HT-29 (cell line): Measurements from ENCODE around the gene UACA. TPM values are rescaled to one million over a fixed set of nuclear protein-coding genes. Genes with fewer than 3 reads are reported as not detected.

Source experiments
- DNase-seq: peaks from one replicate; pipeline ENCODE4 v3.0.0-alpha.2; 2015; ENCODE audit warnings: low spot score
- total RNA-seq: library from RNA; depleted of rRNA; stranded (reverse); fragments of >200 nt; shearing (Covaris generic); gene quantifications from 2 replicates; pipeline ENCODE4 v1.2.3, GENCODE V29; 2014

UACA gene
- total RNA-seq, 1 experiment from 2014 or later = 20.5 TPM

DNA sequence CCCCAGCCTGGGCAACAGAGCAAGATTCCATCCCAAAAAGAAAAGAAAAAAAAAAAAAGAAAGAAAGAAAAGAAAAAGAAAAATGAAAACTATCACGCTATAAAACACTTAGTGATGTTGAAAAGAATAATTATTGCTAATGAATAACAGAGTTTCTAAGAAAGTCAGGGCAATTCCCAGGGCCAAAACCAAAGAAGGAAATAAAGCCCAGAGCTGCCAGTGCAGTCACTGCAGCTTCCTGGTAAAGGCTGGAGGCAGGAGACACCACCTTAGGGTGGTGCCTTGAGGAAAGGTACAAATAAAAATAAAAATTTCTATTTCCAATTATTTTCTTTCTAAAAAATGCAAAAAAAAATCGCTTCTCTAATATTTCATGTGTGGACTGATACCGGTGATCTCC, 19.7 kb upstream of the UACA start:
- DNase-seq = peak; percentile 42

DNA sequence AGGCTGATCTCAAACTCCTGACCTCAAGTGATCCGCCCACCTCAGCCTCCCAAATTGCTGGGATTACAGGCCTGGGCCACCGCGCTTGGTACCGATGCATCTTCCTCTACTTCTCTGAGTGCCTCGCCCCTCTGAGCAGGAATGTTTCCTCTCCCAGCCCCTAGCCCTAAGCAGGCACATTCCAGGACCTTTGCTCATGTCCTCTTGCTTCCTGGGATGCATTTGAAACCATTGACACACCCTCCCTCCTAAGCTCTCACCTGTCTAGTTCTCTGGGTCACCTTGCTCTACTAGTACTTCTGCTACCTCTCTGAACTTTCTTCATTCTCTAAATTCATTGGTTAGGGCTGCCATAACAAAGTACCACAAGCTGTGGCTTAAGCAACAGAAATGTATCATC, 17.9 kb upstream of the UACA start:
- DNase-seq = no peak

DNA sequence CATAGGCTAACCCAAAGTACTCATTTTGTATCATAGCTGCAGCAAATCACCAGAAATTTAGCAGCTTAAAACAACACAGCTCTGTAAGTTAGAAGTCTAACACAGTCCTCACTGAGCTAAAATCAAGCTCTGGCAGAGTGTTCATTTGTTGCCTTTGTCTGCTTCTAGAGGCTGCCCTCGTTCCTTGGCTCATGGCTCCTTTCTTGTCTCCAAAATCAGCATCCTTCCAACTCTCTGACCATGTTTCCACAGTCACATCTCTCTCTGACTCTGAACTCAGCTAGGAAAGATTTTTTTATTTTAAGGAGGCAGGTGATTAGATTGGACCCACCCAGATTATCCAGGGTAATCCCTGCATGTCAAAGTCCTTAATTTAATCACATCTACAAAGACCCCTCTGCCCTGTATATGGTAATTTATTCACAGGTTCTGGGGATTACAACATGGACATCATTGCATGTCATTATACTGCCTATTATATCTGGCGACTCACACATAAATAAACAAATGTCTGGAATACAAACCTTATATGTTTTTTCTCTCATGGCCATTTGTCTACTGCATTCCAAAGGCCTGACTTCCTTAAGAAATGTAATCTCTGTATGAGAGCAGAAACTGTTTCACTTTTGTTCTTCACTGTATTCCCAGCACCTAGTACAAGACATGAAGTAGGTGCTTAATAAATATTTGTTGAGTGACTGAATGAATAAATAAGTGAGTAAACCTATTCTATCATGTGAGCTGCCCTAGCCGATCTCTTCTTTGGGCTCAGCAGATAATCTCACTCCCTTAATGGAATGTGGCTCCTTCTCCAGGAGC, 15.1 kb upstream of the UACA start:
- no peak for DNase-seq

DNA sequence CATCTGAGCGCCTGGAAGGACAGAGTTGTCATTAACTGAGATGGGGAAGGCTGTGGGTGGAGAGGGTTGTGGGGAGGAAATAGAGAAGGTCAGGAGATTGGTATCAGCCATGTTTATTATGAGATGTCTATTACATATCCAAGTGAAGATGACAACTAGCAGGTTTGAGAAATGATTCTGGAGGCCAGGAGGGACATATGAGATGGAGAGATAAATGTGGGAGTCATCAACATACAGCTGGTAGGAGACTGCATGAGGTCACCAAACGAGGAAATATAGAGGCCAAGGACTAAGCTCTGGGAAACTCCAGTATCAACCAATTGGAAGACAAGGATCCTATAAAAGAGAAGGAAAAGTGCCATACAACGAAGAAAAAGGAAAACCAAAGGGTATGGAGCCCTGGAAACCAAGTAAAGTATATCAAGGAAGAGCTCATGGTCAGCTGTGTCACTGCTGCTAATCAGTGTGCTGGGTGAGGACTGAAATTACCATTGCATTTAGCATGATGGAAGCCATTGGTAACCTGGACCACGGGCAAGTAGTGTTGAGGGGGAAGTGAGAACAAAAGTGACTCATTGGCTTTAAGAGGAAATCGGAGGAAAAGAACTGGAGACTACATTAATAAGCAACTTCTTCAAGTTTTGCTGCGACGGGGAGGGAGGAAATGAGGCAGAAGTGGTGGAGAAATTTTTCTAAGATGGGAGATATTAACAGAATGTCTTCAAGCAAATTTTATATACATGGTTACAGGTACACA, 14.0 kb upstream of the UACA start:
- no peak for DNase-seq

DNA sequence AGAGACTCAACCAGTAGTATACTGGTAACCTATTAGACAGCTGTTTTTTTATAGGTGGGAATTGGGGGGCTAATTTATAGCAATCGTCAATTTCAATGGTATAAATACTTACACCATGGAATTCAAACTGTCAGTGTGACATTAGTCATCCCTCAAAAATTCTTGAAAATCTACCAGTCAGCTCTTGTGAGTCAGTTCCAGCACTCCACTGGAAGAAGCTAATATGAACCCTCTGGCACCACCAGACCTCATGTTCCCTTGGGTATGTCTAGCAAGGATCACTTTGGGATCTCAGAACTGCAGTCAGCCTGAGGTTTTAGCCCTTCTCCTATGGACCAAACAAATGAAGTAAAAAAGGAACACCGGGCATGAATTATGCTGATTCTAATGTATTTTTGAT, 11.8 kb upstream of the UACA start:
- DNase-seq = no peak

DNA sequence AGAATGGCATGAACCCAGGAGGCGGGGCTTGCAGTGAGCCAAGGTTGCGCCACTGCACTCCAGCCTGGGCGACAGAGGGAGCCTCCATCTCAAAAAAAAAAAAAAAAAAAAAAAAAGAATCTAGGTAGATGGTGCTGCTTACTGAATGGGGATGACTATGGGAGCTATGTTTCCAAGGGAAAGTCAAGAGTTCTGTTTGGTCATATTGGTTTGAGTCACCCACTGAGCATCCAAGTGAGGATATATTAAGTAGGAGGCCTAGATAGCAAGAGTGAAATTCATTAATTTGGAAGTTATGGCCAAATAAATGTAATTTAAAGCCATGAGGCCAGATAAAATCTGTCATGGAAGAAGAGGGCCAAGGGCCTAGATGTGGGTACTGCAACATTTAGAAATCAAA, 9.0 kb upstream of the UACA start:
- DNase-seq = no peak

DNA sequence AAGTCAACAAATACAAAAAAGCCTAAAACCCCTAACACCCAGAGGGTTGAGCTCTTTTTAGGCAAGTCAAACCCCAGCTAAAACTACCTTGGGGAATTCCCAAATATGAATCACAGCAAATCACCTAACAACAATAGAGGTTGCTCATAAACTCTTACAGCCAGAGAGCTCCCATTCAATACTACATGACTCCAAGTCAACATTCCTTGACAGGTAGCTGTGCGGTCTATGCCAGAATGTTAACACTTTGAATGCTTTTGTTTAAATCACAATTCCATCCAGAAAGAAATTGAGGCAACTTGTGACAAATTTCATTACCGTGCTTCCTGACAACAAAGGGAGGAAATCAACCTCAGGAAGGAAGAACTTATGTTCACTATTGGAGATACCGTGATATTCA, 7.5 kb upstream of the UACA start:
- no peak for DNase-seq

DNA sequence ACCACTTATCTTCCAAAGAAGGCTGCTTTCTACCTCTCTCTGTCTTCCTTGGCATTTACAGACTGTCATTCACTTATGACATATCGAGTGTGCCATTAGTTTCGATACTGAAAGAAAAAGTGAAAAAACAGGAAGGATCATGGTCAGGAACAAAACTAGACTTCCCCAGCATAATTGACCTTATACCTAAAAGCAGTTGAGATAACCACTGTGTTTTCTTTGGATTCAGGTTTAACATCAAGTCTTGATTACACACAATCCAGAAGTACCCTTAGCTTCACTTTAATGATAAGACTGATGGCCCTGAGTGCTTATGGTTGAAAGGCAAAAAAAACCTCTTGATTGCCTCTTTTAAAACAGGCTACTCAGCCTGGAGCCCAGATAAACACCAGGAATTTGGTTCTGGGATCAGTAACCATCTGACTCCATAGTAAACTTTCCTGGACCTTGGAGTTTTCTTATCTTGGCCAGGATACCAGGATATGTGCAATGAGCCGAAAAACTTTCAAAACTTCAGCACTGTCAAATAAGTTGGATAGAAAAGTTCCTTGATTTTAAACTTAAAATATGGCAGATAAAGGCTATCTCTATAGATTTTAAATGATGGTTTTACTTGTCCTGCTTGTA, 5.0 kb upstream of the UACA start:
- no peak for DNase-seq

DNA sequence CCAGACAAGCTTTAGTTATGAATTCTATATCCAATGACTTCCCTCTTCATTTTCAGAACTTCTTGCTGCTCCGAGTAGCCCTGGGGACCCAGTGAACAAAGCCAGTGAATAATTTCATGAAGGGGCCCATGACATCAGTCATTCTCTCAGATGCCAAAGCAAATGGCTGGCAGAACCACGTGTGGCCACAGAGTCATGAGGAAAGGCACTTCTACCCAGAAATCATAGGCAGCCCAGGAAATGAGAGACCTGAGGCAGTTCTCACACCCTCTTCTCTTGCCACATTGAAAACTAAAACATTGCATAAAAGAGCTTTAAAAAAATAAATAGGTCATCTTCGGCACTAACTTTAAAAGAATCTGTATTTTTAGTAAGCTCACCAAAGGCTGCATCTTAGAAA, 4.3 kb upstream of the UACA start:
- no peak for DNase-seq

DNA sequence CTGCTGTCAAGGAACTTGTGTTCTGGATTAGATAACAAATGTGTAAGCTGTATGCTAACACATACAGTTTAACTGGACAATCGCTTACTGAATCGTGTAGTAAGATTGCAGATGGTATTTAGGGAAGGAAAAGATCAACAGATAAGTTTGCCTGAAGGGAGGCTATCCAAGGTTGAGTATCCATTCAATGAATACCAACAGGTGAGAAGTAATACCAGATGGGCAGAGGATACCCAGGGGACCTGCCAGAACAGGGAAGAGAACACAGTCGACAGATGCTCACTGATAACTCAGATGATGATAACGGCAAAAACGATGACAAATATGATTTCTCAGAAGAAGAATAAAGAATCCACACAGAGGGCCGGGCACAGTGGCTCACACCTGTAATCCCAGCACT, 3.2 kb upstream of the UACA start:
- no peak for DNase-seq

DNA sequence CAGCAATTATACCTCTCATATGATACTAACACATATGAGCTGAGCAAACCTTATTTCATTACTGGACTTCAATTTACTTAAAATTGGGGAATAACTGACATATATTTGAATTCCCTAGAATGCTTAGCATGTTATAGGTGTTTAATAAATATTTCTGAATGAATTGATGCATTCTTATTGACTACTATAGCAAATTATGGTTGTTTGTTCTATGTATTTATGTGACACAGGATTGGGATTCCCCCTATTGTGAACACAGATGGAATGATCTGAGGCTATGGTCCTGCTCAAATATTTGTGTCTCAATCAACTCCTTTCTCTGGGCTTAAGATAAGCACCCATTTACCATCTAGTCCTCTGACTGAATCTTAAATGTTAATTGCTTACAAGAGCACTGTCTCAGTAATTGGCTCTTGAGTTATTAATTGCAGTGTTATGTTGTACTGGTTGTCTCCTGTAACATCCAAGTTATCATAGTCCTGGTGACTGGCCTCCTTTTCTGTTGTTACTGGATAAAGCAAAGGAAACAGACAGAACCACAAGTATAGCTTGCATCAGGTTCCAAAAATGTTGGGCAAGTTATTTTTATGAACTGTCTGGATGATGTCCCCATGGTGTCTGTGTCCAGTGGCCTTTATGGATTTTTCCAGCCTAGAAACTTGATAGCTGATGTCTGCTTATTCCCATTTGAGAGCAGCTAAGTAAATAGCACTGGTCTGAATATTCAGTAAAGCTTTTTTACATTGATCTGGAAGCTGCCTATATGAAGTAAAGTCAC, 2.3 kb upstream of the UACA start:
- DNase-seq = no peak

DNA sequence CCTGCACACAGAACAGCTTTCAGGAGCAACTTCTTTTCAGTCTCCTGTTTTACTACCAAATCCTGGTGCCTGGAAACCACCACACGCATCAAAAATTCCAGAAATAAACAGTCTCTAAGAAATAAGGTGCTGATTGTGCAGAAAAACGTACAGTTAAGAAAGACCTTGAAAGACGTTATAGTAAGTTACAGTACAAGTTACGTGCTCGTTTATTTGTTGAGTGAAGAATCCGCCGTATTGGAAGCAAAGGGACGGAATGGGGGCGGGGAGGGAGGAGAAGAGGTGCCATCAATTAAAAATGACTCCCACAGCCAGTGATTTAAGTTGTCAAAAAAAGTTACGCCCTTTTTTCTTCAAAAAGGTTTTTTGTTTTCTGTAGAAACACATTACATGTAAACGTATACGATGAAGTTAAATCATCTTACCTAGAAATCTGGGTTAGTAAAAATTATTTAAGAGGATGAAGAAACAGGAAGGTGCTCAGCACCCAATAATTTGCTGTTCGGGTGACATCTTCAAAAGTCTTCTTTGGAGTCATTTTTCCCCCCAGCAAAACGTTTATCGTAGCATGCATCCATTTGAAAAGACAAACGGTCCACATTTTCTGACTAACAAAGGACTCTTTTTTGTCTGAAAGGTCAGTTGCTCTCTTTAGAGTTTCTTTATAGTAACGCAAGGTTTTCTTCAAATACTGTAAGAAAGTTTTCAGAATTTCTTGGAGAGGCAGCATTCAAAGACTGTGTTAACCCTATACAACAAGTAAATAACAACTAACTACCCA, 782 bp upstream of the UACA start:
- DNase-seq = no peak

DNA sequence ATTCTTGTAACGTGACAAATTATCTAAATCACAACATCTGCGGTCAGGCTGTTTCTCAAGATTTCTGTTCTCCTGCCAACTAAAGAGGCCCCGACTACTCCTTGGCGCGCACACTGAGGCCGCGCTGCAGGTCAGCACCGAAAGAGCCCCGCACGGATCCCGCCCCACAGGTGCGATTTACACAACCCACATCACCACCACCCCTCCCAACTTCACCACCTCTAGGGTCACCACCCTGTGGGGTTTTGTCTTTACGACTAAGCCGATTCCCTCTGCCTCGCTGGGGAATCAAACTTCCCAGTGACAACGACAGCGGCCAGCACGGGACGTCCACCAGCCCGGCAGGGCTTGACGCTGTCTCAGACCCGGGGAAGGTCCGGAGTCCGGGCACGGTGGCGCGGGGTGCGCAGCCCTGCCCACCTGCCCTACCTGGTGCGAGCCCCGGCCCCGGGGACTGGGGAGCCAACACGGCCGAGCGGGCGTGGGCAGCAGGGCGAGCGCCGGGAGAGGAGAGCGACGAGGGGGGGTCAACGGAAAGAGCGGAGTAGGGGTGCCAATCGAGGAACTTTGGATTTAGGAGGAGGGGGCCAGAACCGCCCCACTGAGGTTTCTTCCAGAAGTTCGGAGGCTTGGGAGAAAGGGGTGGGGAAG, 764 bp downstream of the UACA start:
- peak; percentile 78 for DNase-seq

DNA sequence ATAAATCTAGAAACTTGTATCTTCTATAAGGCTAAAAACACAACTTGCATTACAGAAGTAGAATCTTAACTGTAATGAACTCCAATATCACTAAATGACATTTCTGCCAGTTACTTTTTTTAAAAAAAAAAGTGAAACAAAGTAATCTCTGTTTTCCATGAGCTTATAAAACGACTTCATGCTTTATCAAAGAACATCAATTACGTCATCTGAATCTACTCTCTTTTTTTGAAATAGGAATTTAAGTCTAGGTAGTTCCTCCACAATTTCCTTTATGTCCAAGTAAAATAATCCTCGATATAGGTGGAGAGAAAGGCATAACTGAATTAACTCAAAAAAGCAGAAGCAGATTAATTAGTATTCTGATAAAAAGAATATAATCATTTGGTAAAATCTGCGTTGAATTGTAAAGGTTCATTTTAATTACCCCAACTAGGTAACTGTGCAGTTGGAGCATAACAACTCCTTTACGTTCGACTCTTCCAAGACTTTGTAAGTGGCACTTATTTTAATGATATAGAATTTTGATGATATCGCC, 1.4 kb downstream of the UACA start:
- DNase-seq = no peak

DNA sequence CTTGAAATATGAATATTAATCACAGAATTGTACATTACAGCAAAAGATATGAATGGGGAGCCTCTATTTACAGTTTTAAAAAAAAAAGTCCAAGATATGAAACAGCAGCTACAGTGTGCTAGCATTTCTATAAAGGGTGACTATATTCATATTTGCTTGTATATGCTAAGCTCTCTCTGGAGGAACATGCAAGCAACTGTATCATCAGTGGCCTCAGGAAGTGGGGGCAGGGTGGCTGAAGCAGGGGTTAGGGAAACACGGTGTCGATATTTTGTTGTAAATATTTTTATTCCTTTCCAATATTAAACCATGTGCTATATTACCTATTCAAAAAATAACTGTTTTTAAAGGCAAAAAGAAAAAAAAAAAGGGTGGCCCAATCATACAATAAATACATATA, 2.3 kb downstream of the UACA start:
- DNase-seq = no peak

DNA sequence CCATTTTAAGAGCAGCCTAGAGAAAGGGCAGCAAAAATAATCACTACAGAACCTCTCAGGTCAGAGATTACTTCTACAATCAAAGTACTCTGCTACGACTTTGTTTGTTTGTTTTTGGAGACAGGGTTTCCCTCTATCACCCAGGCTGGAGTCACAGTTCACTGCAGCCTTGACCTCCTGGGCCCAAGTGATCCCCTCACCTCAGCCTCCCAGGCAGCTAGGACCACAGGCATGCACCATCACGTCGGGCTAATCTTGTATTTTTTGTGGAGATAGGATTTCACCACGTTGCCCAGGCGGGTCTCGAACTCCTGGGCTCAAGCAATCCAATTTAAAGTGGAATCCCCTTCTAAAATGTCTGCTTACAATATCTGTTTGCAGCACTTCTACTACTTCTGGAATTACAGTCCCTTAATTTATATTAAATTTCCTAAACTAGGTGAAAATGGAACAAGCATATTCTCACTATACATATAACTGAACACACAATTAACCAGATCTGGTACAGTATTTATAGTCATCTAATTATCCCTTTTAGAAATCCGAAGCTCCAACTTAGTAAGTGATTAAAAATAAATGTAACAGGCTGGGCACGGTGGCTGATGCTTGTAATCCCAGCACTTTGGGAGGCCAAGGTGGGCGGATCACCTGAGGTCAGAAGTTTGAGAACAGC, 4.4 kb downstream of the UACA start:
- DNase-seq = no peak

DNA sequence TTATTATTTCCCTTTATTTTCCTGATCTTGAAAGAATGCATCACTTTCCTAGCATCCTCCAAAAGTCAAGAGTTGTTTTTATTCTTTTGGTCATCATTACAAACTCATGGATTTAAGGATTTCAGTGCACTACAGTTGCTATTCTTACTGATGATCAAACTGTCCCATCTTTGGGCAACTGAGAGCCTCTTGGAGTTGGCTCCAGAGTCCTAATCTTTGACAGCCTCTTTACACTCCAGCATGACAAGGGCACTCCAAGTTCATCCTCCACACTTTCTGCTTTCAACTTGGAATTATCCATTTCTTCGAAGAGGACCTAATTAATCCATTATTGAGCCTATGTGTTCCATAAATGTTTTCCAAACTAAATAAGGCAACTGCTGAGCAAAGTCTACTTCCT, 5.7 kb downstream of the UACA start:
- no peak for DNase-seq

DNA sequence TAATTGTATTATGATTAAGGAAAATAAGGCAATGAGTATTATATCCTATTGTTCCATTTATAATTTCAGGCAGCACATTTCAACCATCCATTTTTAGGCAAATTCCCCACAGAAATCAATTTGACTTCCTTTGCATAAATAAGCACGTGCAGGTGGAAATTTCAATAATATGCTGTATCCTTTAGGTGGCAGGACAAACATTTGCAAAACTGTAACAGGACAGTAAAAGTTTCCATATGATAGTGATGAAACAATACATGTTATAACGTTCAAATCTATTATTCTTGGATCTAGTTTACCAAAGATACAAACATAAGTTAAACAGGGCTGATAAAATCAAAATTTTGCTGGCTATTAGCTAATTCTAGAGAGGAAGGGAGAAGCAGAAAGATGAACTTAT, 8.5 kb downstream of the UACA start:
- DNase-seq = no peak

DNA sequence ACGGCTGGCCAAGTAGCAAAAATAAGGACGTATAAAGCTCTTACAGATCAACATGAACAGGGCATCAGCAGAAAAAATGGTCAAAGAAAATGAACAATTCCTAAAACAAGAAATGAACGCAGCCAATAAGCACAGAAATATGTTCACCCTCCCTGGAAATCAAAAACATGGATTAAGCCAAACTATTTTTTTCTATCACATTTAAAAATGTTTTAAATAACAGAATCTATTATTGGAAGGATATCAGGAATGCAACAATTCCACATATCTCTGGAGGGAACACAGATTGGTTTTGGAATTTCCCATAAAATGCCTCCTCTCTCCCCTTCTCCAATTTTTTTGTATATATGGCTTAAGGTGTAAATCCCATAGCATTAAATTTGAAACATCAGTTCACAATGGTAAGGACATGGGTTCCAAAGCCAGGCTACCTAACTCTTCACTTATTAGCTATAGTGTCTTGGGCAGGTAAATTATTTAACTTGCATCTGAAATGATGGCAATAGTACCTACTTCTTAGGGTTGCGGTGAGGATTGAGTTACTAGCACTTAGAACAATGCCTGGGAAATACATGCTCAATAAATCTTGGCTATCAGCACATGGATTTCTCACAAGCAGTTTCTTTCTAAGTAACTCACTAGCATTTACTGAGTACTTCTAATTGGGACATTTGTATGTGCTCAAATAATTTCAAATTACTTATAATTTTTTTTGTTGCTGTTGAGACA, 10.1 kb downstream of the UACA start:
- no peak for DNase-seq
